CD1c-positive myeloid dendritic cell (primary cell): ENCODE measurements around the gene CLDN2.

Experiments used
- DNase-seq: peaks from one replicate; pipeline ENCODE4 v3.0.0-alpha.2; 2016; ENCODE audit errors: extremely low spot score

CLDN2 gene

GRCh38 chrX:106921637-106922036 is 1.4 kb downstream of the CLDN2 start:
- no peak for DNase-seq

DNA sequence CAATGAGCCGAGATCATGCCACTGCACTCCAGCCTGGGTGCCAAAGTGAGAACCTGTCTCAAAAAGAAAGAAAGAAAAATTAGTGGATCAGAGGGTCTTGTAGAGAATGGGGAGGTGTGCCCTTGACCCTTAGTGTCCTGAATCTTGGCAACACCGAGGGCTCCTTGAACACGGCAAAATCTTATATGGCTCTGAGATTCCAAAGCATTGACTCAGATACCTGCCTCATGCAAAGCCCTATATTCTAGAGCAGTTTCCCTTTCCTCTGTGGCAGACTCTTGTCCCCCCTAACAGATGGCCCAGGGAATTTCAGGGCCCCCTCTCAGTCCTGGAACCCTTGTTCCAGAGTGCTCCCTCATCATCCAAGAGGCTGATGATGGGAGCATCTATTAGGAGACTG is 6.8 kb downstream of the CLDN2 start:
- no peak for DNase-seq

- no peak for DNase-seq
Observed at GRCh38 chrX:106927700-106928099, 7.5 kb downstream of the CLDN2 start.

GRCh38 chrX:106928227-106928626 is 8.0 kb downstream of the CLDN2 start:
- no peak for DNase-seq

GRCh38 chrX:106931831-106932491 is 11.8 kb downstream of the CLDN2 start:
- DNase-seq = no peak

GRCh38 chrX:106932492-106932923 is 12.3 kb downstream of the CLDN2 start:
- no peak for DNase-seq

DNA sequence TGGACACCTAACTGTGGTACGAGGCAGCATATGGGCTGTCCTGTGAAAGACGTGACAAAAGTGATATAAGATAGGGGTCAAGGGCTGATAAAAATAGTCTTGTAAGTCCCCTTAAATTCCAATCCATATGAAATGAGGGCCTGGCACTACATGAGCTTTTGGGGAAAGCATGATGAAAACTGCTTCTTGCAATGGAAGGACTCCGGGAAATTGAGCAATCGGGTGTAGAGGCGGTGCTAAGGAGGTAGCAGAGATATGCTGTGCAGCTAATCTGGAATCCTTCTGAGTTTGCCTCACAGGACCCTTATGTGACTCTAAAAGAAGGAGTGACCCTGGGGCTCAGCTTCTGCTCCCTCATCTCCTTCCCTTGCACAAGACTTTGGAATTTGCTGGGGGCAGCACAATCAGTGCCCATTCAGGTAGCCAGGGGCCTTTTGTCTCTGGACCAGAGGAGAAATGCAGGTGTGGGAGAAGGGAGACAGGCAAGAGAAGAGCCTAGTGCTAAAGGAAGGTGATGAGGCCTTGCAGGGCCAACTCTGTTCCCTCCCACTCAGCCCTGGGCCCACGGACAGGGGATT is 12.8 kb downstream of the CLDN2 start:
- no peak for DNase-seq

GRCh38 chrX:106933538-106933961 is 13.3 kb downstream of the CLDN2 start:
- DNase-seq = no peak

- DNase-seq = no peak
Observed at GRCh38 chrX:106935175-106935574, 15.0 kb downstream of the CLDN2 start.

GRCh38 chrX:106936246-106936645 is 16.0 kb downstream of the CLDN2 start:
- DNase-seq = no peak

GRCh38 chrX:106939566-106939965 is 19.4 kb downstream of the CLDN2 start:
- DNase-seq = no peak

DNA sequence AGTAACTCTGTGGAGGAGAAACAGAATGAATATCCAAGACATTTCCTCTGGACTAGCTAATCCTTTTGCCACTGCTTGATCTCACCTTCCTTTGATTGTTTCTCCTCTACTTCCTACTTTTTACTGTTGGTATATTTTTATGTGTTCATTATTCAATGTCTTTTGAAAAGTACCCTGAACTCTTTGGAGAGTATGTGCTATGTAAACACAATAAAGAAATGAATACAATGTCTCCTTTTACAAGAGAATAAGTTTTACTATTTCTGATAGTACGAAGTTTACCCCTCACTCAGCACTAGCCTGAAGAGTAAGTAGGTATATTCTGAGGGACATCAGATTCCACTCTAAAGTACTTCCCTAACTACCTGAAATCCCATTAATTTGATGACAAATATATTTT is 19.9 kb downstream of the CLDN2 start:
- no peak for DNase-seq

GRCh38 chrX:106946464-106946863 is 26.3 kb downstream of the CLDN2 start:
- no peak for DNase-seq

- DNase-seq = no peak
Observed at GRCh38 chrX:106948641-106949040, 28.4 kb downstream of the CLDN2 start.

- DNase-seq = no peak
Observed at GRCh38 chrX:106949366-106949765, 29.2 kb downstream of the CLDN2 start.

- no peak for DNase-seq
Observed at GRCh38 chrX:106950381-106950780, 30.2 kb downstream of the CLDN2 start.

DNA sequence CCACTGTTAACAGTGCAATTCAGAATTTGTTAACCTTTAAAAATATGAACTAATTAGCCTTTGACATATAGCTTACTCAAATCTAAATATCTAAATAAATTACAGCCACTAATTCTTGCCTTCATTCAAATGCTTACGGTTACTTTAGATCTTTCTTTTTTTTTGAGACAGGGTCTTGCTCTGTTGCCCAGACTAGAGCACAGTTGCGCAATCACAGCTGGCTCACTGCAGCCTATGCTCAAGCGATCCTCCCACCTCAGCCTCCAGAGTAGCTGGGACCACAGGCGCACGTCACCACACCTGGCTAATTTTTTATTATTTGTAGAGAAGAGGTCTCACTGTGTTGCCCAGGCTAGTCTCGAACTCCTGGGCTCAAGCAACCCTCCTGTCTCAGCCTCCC is 31.0 kb downstream of the CLDN2 start:
- DNase-seq = no peak

DNA sequence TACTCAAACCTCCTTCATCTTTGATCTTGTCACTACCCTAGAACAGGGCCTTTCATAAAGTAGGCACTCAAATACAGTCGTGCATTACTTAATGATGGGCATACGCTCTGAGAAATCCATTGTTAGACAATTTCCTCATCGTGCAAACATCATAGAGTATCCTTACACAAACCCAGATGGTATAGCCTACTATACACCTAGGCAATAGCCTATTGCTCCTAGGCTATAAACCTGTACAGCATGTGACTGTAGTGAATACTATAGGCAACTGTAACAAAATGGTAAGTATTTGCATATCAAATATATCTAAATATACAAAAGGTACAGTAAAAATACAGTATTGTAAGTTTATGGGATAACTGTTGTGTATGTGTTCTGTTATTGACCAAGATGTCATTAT is 31.9 kb downstream of the CLDN2 start:
- no peak for DNase-seq

GRCh38 chrX:106952538-106952937 is 32.3 kb downstream of the CLDN2 start:
- no peak for DNase-seq

DNA sequence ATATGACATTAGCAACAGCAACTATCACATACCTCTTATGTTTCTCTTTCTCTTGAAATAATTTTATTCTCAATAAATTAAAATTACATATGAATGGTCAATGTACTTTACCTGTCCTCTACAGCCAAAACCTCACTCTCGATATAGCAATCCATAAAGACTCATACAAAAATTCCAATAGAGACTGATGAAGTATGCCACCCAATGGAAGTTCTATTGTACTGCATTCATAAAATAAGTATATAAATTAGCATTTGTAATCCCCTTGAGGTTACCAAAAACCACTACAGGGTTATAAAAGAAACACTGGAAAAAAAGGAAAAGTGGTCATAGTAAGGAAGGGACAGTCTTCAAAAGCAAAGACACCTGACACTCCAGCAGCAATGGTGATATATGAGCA is 32.8 kb downstream of the CLDN2 start:
- DNase-seq = no peak

DNA sequence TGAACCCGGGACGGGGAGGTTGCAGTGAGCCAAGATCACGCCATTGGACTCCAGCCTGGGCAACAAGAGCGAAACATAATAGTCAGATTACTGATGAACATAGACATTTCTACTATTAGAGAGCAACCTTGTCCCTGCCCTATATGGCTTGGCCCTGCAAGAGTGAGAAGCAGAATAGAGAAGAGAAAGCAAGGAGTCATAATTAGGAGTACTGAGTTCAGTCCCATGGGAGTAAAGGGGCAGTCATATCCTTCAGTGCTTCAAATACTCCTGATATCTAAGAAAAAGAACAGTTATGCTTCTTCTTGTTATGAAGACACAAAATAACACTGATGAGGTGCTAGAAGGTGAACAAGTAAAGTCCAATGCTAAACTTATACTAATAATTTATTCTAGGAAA is 33.8 kb downstream of the CLDN2 start:
- no peak for DNase-seq

DNA sequence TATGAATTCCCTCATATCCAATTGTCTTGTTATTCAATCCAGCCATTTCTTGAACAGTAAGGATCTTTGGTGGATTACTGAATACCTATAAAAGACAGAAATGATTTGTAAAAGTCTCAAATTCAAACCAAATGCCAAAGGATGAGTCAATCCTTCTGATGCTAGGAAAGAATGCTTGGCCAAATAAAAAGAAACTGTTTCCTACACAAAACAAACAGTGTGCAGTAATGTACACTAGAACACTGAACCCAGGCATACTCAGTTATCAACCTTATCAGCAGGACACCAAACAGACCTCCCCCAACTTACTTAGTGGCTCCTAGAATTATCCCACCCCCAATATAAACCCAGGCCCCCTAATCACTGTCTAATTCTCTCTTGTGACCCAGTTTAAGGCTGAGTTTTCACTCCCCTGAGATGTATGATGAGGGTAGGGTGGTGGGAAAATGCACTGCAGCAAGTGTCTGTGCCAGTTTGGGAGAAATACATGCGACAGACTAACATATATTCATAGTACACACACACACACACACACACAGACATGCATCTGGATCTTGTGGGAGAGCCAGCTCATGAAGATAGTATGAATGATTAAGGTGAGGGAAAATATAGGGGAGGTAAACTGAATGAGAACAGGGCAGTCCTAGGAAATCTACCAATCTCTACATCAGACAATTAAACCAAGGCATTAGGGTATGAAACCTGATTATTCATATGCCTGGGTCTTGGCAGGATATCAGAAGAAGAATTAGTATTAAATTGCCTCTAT is 35.0 kb downstream of the CLDN2 start:
- DNase-seq = no peak

DNA sequence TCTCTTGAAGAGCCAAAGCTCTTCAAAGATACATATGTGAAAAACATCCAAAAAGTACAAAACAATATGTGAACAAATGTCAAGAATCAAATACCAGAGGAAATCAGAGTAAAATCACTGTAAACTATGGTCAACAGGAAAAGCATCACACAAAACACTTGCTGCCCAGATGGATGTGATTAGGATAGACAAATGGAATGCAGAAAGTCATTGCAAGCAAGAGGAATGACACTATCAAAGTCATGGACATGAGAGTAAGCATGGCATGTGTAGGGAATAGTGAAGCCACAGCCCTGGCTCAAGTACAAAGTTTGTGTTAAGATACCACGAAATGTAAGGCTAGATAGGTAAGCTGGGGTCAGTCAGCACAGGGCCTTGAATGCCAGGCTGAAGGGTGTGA is 37.7 kb downstream of the CLDN2 start:
- DNase-seq = no peak
